PC-3 (cell line): Measurements from ENCODE around the gene HSD3B7.

ENCODE experiments used
- CTCF ChIP-seq: fragments of 300-600 bp; sonication (generic); conservative IDR thresholded peaks from 2 replicates; pipeline ENCODE4 v1.5.1; 2017; ENCODE audit warnings: antibody characterized with exemption, low read depth, mild to moderate bottlenecking, low read length
- EZH2 ChIP-seq: fragments of 300-600 bp; sonication (generic); IDR thresholded peaks from one replicate; pipeline ENCODE4 v1.6.1; 2017; ENCODE audit warnings: antibody characterized with exemption, mild to moderate bottlenecking, low read length; ENCODE audit not compliant: unreplicated experiment

- TF ChIP-seq EZH2 (no peak), CTCF (no peak)
Measured at GRCh38 chr16:31006086-31006385, 21.0 kb downstream of the HSD3B7 start.
